ENCODE data around the gene IGSF22. TPM values are rescaled to one million over a fixed set of nuclear protein-coding genes. Genes with fewer than 3 reads are reported as not detected.
"Not testable (repeated sequence)": the region's sequence is repeated elsewhere in the genome, so short reads cannot be mapped to it uniquely, and the experiment has no call there.

The IGSF22 gene
- total RNA-seq, 4 donors from 2014 or later, result 0.17 to 0.23 TPM; not detected in 2

GRCh38 chr11:18696638-18697225, 29.3 kb downstream of the IGSF22 start:
- WGBS, result 98% methylated on average over 2 of the region's 2 CpGs
- no peak overlapping the region for H3K4me3 ChIP-seq
- H3K27me3 ChIP-seq, result no peaks in the 10 kb centered on the region
- peaks cover 3 to 8% (median 7%) of the 10 kb centered on the region in 4 donors for H3K36me3 ChIP-seq
- no peak overlapping the region for H3K27ac ChIP-seq (replicated peaks in 1 of 4)
- DNase-seq (ENCODE audit: extremely low spot score), result no peak
- no peaks in the 10 kb centered on the region for H3K9me3 ChIP-seq
- TF ChIP-seq CTCF (IDR thresholded peaks at IDR 0.05) (no peak), POLR2A (IDR thresholded peaks at IDR 0.05; ENCODE audit: low read depth) (no peak)
- peaks cover 17 to 29% (median 19%) of the 10 kb centered on the region in 4 donors for H3K4me1 ChIP-seq
- intact Hi-C loops (cut with DNase I), result loop anchor here (5.0 kb wide), 1 partner anchor 59 kb away; no protein-coding TSS in a partner anchor

GRCh38 chr11:18692941-18693760, 32.8 kb downstream of the IGSF22 start:
- intact Hi-C loops (cut with DNase I), result no loop called here
- H3K4me1 ChIP-seq, result peaks cover 0 to 5% (median 3%) of the 10 kb centered on the region in 4 donors
- H3K36me3 ChIP-seq, result no peaks in the 10 kb centered on the region
- no peak for DNase-seq (ENCODE audit: extremely low spot score)
- TF ChIP-seq CTCF (IDR thresholded peaks at IDR 0.05), result no peak
- no peak for TF ChIP-seq POLR2A (IDR thresholded peaks at IDR 0.05; ENCODE audit: low read depth)
- TF ChIP-seq POLR2AphosphoS5 (IDR thresholded peaks at IDR 0.05), result no peak
- no peak for TF ChIP-seq EP300 (IDR thresholded peaks at IDR 0.05)
- H3K27me3 ChIP-seq, result no peaks in the 10 kb centered on the region
- no peak overlapping the region for H3K27ac ChIP-seq (replicated peaks in 1 of 4)
- 77% methylated on average over 9 of the region's 9 CpGs for WGBS
- H3K9me3 ChIP-seq, result no peaks in the 10 kb centered on the region
- no peak overlapping the region for H3K4me3 ChIP-seq

GRCh38 chr11:18691467-18692140, 34.4 kb downstream of the IGSF22 start:
- H3K4me3 ChIP-seq; H3K4me1 ChIP-seq; H3K9me3 ChIP-seq; H3K27me3 ChIP-seq; DNase-seq (ENCODE audit: extremely low spot score); intact Hi-C loops (cut with DNase I); H3K27ac ChIP-seq (replicated peaks in 1 of 4); H3K36me3 ChIP-seq: not testable (repeated sequence)
- 91% methylated on average over 4 of the region's 4 CpGs for WGBS

GRCh38 chr11:18684267-18684666, 41.7 kb downstream of the IGSF22 start:
- no peak overlapping the region for H3K4me3 ChIP-seq
- intact Hi-C loops (cut with DNase I), result no loop called here
- no peaks in the 10 kb centered on the region for H3K9me3 ChIP-seq
- TF ChIP-seq POLR2A (IDR thresholded peaks at IDR 0.05; ENCODE audit: low read depth) (no peak), EP300 (IDR thresholded peaks at IDR 0.05) (no peak), CTCF (IDR thresholded peaks at IDR 0.05) (no peak), POLR2AphosphoS5 (IDR thresholded peaks at IDR 0.05) (no peak)
- H3K4me1 ChIP-seq, result no peaks in the 10 kb centered on the region
- DNase-seq (ENCODE audit: extremely low spot score), result no peak
- H3K27ac ChIP-seq (replicated peaks in 1 of 4), result no peak overlapping the region
- WGBS, result 85% methylated on average over 1 of the region's 1 CpG
- no peaks in the 10 kb centered on the region for H3K27me3 ChIP-seq
- no peaks in the 10 kb centered on the region for H3K36me3 ChIP-seq

GRCh38 chr11:18682466-18682865, 43.5 kb downstream of the IGSF22 start:
- H3K4me3 ChIP-seq, result no peak overlapping the region
- no peak overlapping the region for H3K27ac ChIP-seq (replicated peaks in 1 of 4)
- H3K9me3 ChIP-seq, result no peaks in the 10 kb centered on the region
- DNase-seq (ENCODE audit: extremely low spot score), result no peak
- no peaks in the 10 kb centered on the region for H3K27me3 ChIP-seq
- intact Hi-C loops (cut with DNase I), result no loop called here
- H3K36me3 ChIP-seq, result no peaks in the 10 kb centered on the region
- 93% methylated on average over 3 of the region's 3 CpGs for WGBS
- no peaks in the 10 kb centered on the region for H3K4me1 ChIP-seq
- TF ChIP-seq CTCF (IDR thresholded peaks at IDR 0.05) (no peak), EP300 (IDR thresholded peaks at IDR 0.05) (no peak), POLR2AphosphoS5 (IDR thresholded peaks at IDR 0.05) (no peak), POLR2A (IDR thresholded peaks at IDR 0.05; ENCODE audit: low read depth) (no peak)

GRCh38 chr11:18681949-18682348, 44.0 kb downstream of the IGSF22 start:
- H3K36me3 ChIP-seq; H3K27me3 ChIP-seq; H3K4me3 ChIP-seq; intact Hi-C loops (cut with DNase I); H3K4me1 ChIP-seq; H3K9me3 ChIP-seq; H3K27ac ChIP-seq (replicated peaks in 1 of 4); DNase-seq (ENCODE audit: extremely low spot score): not testable (repeated sequence)
- WGBS, result 78% methylated on average over 1 of the region's 1 CpG
